ENCODE data around the gene UPF1.

The UPF1 gene

GRCh38 chr19:18878858-18879578 lies 47.3 kb downstream of the UPF1 start:
- DNase-seq: no peak

DNA sequence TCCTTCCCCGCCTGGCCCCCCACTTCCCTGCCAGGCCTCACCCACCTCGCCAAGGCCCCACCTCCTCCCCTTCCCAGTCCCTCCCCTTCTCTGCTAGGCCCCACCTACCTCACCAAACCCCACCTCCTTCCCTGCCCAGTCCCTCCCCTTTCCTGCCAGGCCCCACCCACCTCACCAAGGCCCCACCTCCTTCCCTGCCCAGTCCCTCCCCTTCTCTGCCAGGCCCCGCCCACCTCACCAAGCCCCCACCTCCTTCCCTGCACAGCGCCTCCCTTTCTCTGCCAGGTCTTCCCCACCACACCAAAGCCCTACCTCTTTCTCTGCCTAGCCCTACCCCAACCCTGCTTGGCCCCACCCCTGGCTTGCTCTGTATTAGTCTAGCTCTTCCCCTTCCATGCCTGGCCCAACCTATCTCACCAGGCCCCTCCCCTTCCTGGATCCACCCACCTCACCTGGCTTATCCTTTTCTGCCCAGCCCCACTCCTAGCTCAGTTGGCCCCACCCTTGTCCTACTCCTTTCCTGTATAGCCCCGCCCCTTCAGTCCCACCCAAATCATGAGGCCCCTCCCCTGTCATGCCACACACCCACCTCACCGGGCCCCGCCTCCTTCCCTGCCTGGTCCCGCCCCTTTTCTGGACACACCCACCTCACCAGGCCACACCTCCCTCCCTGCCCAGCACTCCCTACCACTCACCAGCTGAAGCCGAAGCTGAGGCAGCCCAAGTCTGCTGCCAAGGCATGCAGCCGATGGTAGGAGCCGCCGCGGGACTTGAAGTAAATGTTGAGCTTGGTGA lies 48.0 kb downstream of the UPF1 start:
- DNase-seq: peak in 1 of 2 donors; percentile 36

- DNase-seq: no peak
Observed at GRCh38 chr19:18881491-18881890, 49.7 kb downstream of the UPF1 start.

DNA sequence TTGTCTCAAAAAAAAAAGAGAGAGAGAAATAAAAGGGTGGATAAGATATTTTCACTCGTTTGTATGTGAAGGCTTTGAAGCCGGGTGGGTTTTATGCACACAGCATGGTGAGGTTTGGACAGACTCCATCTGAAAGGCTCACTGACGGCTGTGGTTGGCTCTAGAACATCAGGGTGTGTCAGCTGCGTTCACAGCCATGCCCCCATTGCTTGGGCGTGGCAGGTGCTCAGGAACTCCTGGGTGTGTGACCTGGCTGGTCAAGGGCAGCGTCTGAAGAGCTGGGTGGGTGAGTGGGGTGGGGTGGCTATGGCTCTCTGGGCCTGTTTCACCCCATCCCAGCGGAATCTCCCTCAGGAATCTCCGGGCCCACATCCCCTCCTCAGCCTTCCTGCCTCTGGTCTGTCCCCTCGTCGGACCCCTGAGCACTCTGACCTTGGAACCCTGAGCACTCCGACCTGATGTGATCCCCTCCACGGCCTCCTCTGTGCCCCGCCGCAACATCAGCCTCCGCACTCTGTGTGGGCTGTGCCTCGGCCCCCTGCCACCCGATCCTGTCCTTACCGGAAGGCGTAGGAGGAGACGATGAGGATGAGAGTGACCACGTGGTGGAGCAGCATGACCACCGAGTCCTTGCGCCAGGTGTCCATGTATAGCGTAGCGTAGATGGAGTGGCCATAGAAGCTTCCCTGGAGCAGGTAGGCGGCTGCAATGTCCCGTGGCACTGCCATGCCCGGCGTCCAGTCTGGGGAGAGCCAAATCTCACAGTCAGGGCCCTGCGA lies 52.0 kb downstream of the UPF1 start:
- DNase-seq: no peak

DNA sequence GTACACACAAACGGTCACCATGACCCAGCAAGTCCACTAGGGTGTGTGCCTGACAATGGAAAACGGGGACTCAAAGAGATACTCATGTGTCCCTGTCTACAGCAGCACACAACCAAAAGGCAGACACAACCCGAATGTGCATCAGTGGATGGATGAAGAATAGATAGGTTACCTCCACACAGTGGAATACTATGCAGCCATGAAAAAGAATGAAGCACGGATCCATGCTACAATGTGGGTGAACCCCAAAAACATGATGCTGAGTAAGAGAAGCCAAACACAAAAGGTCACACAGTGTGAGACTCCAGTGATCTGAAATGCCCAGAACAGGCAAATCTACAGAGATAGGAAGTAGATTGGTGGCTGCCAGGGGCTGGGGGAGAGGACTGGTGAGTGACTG lies 55.2 kb downstream of the UPF1 start:
- no peak for DNase-seq

GRCh38 chr19:18889949-18890745 lies 58.4 kb downstream of the UPF1 start:
- DNase-seq: no peak

DNA sequence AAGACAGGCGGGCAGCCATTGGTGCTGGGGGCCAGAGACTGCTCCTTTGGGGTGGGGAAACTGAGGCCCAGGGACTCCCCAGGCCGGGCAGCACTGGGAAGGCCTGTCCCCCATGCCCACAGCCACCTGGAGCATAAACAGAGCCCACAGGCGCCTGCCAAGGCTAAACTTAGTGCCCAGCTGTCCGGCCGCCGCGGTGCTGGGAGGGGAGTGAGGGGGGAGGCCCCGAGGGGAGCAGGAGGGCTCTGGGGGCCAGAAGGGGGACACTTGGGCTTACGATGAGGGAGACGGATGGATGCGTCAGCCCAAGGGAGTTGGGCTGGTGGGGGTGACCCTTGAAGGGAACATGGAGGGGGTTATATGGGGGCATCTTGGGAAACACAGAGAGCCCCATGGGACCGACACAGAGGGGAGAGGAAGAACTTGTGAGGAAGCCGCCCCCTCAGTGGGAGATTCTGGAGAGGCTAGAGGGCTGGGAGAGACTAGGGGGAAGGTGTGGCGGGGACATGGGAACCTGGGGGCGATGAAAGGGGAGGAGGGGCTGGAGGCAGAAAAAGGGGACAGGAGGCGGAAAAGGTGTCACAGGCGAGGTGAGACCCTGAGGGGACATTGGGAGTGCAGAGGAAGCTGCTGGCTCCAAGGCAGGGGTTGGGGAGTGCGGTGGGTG lies 62.0 kb downstream of the UPF1 start:
- no peak for DNase-seq

- DNase-seq: no peak
Observed at GRCh38 chr19:18894254-18895037, 62.7 kb downstream of the UPF1 start.

DNA sequence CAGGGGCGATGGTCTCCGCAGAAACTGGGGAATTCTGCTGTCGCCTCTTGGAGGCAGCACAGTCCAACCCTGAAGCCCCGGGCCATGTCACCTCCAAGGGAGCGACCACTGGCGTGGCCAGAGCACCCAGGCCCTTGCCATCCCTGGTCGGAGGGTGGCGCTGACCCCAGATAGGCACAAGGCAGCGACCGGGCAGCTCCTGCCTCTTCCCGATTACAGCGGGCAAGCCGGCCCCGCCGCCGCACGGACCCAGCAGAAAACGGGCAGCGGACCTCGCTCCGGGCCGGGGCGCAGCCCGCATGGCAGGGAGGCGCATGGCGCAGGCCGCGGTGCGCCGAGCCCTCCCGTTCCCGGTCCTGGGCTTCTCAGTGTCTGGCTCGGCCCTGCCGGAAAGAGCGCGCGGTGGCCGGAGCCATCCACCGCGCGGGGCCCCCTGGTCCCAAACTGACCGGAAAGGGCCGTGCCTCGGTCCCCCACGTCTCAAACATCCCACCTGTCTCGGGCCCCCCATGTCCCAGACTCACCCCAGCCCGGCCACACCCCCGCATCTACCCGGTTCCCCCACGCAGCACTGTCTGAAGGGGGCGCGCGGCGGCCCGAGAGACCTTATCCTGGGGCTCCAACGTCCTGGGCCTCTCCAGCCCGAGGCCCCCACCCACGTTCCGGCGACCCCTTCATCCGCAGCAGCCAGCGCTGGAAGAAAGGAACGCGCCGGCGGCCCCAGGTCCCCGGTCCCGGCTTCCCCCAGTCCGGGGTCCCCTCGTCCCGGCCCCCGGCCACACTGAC lies 63.5 kb downstream of the UPF1 start:
- no peak for DNase-seq

- no peak for DNase-seq
Observed at GRCh38 chr19:18895824-18896341, 64.1 kb downstream of the UPF1 start, which contains the start of gene CERS1. TSS of gene CERS1 (minus strand) at chr19:18896158. CDS start at chr19:18896072, 86 bp downstream.

- no peak for DNase-seq
Observed at GRCh38 chr19:18896421-18896841, 64.7 kb downstream of the UPF1 start.

GRCh38 chr19:18897094-18898029 lies 65.6 kb downstream of the UPF1 start:
- DNase-seq: no peak

- DNase-seq: no peak
Observed at GRCh38 chr19:18898081-18898606, 66.4 kb downstream of the UPF1 start.

- DNase-seq: no peak
Observed at GRCh38 chr19:18898607-18899408, 67.0 kb downstream of the UPF1 start.

GRCh38 chr19:18899624-18900560 lies 68.1 kb downstream of the UPF1 start:
- DNase-seq: no peak

DNA sequence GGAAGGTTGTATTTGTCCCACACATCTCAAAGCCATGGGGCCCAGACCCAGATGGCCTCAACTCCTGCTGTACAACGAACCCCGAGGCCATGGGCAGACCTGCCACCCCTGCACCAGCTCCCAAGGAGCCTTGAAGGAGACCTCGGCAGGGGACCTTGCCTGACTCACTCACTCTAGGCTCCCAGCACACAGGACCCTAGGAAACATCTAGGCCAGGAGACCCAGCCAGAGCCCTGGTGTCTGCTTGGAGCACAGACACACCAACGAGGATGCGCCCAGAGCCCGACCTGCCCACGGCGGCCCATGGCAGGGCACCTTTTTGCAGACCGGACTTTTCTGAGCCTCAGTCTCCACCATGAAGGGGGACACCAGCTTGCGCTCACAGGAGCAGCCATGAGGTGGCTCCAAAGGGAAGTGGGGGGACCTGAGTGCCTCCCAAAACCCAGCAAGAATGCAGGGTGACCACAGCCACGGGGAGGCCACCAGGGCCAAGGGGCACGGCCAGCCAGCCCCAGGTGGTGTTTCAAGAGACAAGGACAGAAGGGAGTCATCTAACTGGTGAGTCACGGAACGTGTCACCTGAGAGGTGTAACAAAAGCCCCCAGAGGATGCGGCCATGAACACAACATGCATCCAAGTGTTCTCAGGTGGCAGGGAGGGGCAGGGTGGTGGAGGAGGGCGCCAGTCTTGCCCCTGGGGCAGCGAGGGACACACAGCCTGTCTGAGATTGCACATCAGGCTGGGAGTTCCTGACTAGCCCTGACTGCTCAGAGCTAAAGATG lies 69.1 kb downstream of the UPF1 start:
- no peak for DNase-seq

Data from stimulated activated CD4-positive, alpha-beta T cell treated with anti-CD3 and anti-CD28 coated beads, Interleukin-2, amount 100 ng/mL, for 48 hours (primary cell).